ELF-1 (cell line): ENCODE data around the gene PRSS48.
"Not testable (repeated sequence)": the region's sequence is repeated elsewhere in the genome, so short reads cannot be mapped to it uniquely, and the experiment has no call there.

Experiments used
- DNase-seq: peaks from one replicate; pipeline ENCODE4 v3.0.0-alpha.2; 2016; ENCODE audit warnings: low read depth, low spot score

PRSS48 gene

GRCh38 chr4:151318307-151319006, 41.5 kb downstream of the PRSS48 start:
- no peak for DNase-seq

GRCh38 chr4:151319490-151319889, 42.5 kb downstream of the PRSS48 start:
- no peak for DNase-seq

- no peak for DNase-seq
These were observed 44.6 kb downstream of the PRSS48 start for GRCh38 chr4:151321586-151321985.

- not testable (repeated sequence) for DNase-seq
These were observed 45.2 kb downstream of the PRSS48 start for GRCh38 chr4:151322161-151322560.

GRCh38 chr4:151322570-151322969, 45.6 kb downstream of the PRSS48 start:
- DNase-seq, result no peak

- no peak for DNase-seq
These were observed 46.7 kb downstream of the PRSS48 start for GRCh38 chr4:151323667-151324066.

- peak; percentile 81 for DNase-seq
These were observed 47.3 kb downstream of the PRSS48 start for GRCh38 chr4:151324124-151324751.

- DNase-seq, result peak; percentile 89
These were observed 47.8 kb downstream of the PRSS48 start for GRCh38 chr4:151324752-151325110.

GRCh38 chr4:151325111-151325948, 48.4 kb downstream of the PRSS48 start, which contains the start of gene SH3D19:
Gene SH3D19 (minus strand): TSS chr4:151325605. CDS start chr4:151325352, 253 bp downstream.
- DNase-seq, result peak; percentile 81

- no peak for DNase-seq
These were observed 48.9 kb downstream of the PRSS48 start for GRCh38 chr4:151325949-151326246.

- DNase-seq, result no peak
These were observed 52.5 kb downstream of the PRSS48 start for GRCh38 chr4:151329217-151330007.

GRCh38 chr4:151331276-151332042, 54.5 kb downstream of the PRSS48 start:
- no peak for DNase-seq

- no peak for DNase-seq
These were observed 62.5 kb downstream of the PRSS48 start for GRCh38 chr4:151339467-151339866.

- DNase-seq, result no peak
These were observed 63.9 kb downstream of the PRSS48 start for GRCh38 chr4:151340751-151341385.
